22Rv1 (cell line): ENCODE results near the gene CLEC2L.

Source experiments
- CTCF ChIP-seq: fragments of 450-650 bp; IDR thresholded peaks from 2 replicates; pipeline ENCODE4 v1.5.1; 2017; ENCODE audit warnings: mild to moderate bottlenecking
- ZFX ChIP-seq: fragments of 450-650 bp; IDR thresholded peaks from 2 replicates; pipeline ENCODE4 v1.6.1; 2017; ENCODE audit warnings: antibody characterized with exemption, borderline replicate concordance

GRCh38 chr7:139573871-139574270 lies 50.4 kb downstream of the CLEC2L start:
- no peak for TF ChIP-seq CTCF
- TF ChIP-seq ZFX: no peak
